Mammary epithelial cell (primary cell): ENCODE results near the gene TSPAN15.

Experiments
- CTCF ChIP-seq, 2 donors: IDR thresholded peaks in 1 of 2; conservative IDR thresholded peaks in 1 of 2; 2 replicates each; pipeline ENCODE4 v1.5.1; 2011 to 2012; ENCODE audit warnings: inconsistent platforms in 2 of 2, low read length in 2 of 2, mild to moderate bottlenecking in 2 of 2, control low read depth in 1 of 2, low read depth in 1 of 2; ENCODE audit not compliant: insufficient read depth in 1 of 2; ENCODE audit errors: extremely low read depth in 1 of 2
- EZH2 ChIP-seq: IDR thresholded peaks from 2 replicates; pipeline ENCODE4 v1.6.1; 2012; ENCODE audit warnings: low read length, inconsistent platforms, borderline replicate concordance

DNA sequence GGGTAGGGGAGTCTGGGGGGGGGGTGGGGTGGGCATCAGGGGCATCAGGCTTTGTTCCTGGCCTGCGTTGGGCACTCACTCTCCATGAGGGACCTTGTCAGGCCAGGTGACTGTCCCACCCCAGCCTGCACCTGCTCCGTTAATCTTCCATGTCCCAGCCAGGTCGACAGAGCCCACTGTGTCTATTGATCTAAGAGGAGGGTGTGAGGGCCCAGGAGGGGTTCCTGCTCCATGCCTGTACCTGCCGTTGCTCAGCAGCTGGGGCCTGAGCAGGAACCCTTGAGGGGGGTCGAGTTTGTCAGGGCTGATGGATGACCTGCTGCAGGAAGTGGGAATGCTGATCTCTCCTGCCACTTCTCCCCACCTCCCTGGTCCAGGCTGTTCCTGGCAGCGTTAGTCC lies 103.3 kb downstream of the TSPAN15 start:
- TF ChIP-seq CTCF (conservative IDR thresholded peaks at IDR 0.05 in 1 of 2, IDR thresholded peaks at IDR 0.05 in 1 of 2; ENCODE audit: extremely low read depth in 1 of 2, insufficient read depth in 1 of 2, low read depth in 1 of 2, low read length in 2 of 2) = no peak
- no peak for TF ChIP-seq EZH2
